ENCODE measurements around the gene CDK14.

The CDK14 gene

DNA sequence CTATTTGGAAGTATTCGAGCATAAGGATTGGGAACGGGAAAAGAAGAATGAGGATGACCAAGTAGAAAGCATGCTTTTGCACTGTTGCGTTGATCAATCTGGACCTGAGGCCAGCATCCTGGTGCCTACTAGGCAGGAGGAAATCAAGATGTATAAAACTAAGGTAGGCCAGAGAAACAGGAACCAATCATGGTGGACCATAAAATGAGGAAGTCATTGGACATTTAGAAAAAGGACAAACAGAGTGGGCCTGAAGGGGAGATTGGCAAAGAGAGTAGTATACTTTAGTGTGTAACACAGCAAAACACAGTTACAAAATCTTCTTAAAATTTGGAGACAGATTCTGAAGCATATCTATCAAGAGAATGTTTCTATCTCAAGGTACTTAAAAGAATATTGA, 497.1 kb downstream of the CDK14 start:
- H3K4me1 ChIP-seq, result peaks cover 0 to 7% (median 4%) of the 10 kb centered on the region in 4 donors
- no peak overlapping the region for H3K27ac ChIP-seq
- H3K4me3 ChIP-seq, result no peak overlapping the region
- no peaks in the 10 kb centered on the region for H3K9me3 ChIP-seq
- no peaks in the 10 kb centered on the region for H3K27me3 ChIP-seq
- intact Hi-C loops (cut with DNase I; ENCODE audit: low total_unique reads), result no loop called here
- TF ChIP-seq, protein P1, sequence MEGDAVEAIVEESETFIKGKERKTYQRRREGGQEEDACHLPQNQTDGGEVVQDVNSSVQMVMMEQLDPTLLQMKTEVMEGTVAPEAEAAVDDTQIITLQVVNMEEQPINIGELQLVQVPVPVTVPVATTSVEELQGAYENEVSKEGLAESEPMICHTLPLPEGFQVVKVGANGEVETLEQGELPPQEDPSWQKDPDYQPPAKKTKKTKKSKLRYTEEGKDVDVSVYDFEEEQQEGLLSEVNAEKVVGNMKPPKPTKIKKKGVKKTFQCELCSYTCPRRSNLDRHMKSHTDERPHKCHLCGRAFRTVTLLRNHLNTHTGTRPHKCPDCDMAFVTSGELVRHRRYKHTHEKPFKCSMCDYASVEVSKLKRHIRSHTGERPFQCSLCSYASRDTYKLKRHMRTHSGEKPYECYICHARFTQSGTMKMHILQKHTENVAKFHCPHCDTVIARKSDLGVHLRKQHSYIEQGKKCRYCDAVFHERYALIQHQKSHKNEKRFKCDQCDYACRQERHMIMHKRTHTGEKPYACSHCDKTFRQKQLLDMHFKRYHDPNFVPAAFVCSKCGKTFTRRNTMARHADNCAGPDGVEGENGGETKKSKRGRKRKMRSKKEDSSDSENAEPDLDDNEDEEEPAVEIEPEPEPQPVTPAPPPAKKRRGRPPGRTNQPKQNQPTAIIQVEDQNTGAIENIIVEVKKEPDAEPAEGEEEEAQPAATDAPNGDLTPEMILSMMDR (IDR thresholded peaks at IDR 0.05), result no peak
- DNase-seq, result no peak
- no peaks in the 10 kb centered on the region for H3K36me3 ChIP-seq

DNA sequence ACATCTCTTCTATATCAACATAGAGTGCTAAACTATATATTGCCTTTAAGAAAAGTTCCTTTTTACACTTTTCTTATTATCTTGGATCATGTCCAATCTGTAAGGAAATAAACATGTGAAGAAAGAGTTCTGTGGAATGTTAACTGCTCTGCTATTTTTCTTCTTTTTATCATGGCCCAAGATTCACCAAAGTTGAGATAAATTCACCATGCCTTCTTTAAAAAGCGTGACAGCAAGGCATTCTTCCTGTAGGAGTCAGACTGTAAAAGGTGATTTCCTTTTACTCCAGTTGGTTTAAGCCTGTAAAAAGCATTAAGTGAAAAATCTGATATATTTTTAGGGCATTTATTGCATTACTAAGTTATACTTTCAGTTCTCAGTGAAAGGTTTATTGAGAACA, 502.4 kb downstream of the CDK14 start:
- Histone ChIP-seq H3K4me3 (no peak overlapping the region), H3K4me1 (peaks cover 0 to 6% (median 0%) of the 10 kb centered on the region in 4 donors), H3K27me3 (no peaks in the 10 kb centered on the region), H3K27ac (no peak overlapping the region), H3K9me3 (no peaks in the 10 kb centered on the region), H3K36me3 (no peaks in the 10 kb centered on the region)
- no peak for DNase-seq
- intact Hi-C loops (cut with DNase I; ENCODE audit: low total_unique reads), result no loop called here
- TF ChIP-seq, protein P1 (IDR thresholded peaks at IDR 0.05), result no peak

DNA sequence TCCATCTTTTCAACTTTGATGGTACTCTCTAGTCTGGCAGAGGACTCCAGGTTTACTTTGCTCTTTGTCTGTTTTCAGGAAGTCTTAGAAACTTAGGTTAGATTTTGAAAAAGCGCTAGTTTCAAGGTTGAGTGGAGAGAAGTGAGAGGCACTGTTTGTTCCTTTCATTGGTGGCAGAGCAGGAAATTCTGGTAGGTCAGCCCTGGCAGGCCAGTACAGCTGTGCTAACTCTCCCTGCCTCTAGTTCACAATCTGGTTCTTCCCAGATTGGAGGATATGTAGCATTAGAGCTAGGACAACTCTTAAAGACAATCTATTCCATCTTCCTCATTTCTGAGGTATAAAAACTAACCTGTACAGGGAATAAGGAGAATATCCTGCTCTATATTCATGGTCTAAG, 507.2 kb downstream of the CDK14 start:
- no peak for DNase-seq
- no peak overlapping the region for H3K4me3 ChIP-seq
- H3K27me3 ChIP-seq, result no peaks in the 10 kb centered on the region
- peaks cover 0 to 12% (median 0%) of the 10 kb centered on the region in 4 donors for H3K4me1 ChIP-seq
- TF ChIP-seq, protein P1 (IDR thresholded peaks at IDR 0.05), result no peak
- no peaks in the 10 kb centered on the region for H3K9me3 ChIP-seq
- H3K27ac ChIP-seq, result no peak overlapping the region
- intact Hi-C loops (cut with DNase I; ENCODE audit: low total_unique reads), result no loop called here
- no peaks in the 10 kb centered on the region for H3K36me3 ChIP-seq

DNA sequence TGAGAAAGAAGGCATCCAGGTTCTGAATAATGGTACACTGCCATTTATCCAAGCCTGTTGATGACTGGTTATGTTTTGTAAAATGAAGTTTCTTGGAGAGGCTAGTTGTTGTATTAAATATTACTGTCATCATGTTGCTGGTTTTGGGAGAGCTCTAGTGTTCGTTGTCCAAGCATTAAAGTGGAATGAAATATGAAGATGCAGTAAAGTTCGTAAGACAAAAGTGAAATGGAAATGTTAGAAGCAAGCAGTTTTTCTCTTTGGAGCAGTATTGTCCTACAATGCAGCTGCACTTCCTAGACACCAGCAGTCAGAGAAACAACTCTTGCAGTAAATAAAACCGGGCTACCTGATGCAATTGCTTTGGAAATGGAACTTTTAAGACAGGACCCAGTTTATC, 511.3 kb downstream of the CDK14 start:
- Histone ChIP-seq H3K36me3 (peaks cover 0 to 1% (median 0%) of the 10 kb centered on the region in 3 donors), H3K27me3 (no peaks in the 10 kb centered on the region), H3K4me1 (peaks cover 0 to 7% (median 0%) of the 10 kb centered on the region in 4 donors), H3K27ac (no peak overlapping the region), H3K9me3 (no peaks in the 10 kb centered on the region), H3K4me3 (no peak overlapping the region)
- intact Hi-C loops (cut with DNase I; ENCODE audit: low total_unique reads), result no loop called here
- TF ChIP-seq, protein P1 (IDR thresholded peaks at IDR 0.05), result no peak
- no peak for DNase-seq

DNA sequence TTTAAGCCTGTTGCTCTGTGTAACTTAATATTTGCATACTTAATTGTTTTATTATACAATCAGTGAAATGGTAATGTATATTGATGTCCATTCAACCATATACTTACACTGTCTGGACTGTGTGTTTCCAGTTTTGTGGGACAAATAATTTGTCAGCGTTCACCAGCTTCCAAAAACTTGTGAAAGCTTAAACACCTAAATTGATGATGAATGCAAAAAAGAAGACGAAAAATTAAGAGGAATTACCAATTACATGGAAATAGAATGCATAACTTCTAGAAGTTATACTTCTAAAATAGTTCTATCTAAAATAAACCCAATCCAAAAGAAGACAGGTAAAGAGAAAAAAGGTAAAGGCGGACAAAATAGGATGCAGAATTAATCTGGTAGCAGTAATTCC, 513.1 kb downstream of the CDK14 start:
- no peaks in the 10 kb centered on the region for H3K27me3 ChIP-seq
- TF ChIP-seq, protein P1 (IDR thresholded peaks at IDR 0.05), result no peak
- intact Hi-C loops (cut with DNase I; ENCODE audit: low total_unique reads), result no loop called here
- H3K4me3 ChIP-seq, result no peak overlapping the region
- peaks cover 0 to 17% (median 0%) of the 10 kb centered on the region in 4 donors for H3K4me1 ChIP-seq
- peaks cover 0 to 7% (median 2%) of the 10 kb centered on the region in 3 donors for H3K36me3 ChIP-seq
- H3K9me3 ChIP-seq, result no peaks in the 10 kb centered on the region
- no peak for DNase-seq
- H3K27ac ChIP-seq, result no peak overlapping the region

DNA sequence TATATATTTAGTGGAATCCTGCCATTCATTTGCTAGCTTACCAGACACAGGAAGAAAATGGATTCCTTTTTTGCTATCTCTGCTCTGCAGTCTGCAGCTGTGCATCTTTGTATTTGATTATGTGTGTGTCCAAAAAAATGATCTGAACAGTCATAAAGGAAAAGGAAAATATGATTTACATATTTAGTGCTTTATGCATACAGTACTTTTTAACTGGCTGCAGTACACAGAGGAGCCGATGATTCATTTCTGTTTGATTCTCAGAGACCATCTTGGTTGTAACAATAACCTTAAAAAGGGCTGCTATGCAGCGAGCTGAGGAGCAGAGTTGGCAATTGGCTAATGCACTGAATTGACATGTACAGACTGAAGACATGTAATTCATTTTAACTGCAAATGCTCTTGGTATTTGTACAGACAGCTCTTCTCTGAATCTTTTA, 516.8 kb downstream of the CDK14 start:
- intact Hi-C loops (cut with DNase I; ENCODE audit: low total_unique reads), result no loop called here

More for the DNA sequence above, 516.8 kb downstream of the CDK14 start:
- no peak overlapping the region for H3K4me3 ChIP-seq
- no peaks in the 10 kb centered on the region for H3K9me3 ChIP-seq
- TF ChIP-seq, protein P1 (IDR thresholded peaks at IDR 0.05), result no peak
- H3K4me1 ChIP-seq, result peaks cover 0 to 13% (median 0%) of the 10 kb centered on the region in 4 donors
- DNase-seq, result no peak
- H3K27ac ChIP-seq, result no peak overlapping the region
- peaks cover 0 to 15% (median 4%) of the 10 kb centered on the region in 3 donors for H3K36me3 ChIP-seq
- no peaks in the 10 kb centered on the region for H3K27me3 ChIP-seq

All from tibial artery (tissue), 4 donors.